Measurements from ENCODE around the gene UBXN7.
"Not testable (repeated sequence)": the region's sequence is repeated elsewhere in the genome, so short reads cannot be mapped to it uniquely, and the experiment has no call there.

DNA sequence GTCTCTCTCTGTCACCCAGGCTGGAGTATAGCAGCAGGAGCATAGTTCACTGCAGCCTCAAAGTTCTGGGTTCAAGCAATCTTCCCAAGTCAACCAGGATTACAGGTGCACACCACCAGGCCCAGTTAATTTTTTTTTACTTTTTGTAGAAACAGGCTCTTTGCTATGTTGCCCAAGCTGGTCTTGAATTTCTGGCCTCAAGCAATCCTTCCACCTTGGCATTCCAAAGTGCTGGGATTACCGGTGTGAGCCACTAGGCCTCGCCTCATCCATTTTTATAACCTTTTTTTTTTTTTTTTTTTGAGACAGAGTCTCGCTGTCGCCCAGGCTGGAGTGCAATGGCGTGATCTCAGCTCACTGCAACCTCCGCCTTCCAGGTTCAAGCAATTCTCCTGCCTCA is 7.8 kb downstream of the UBXN7 start:
- TF ChIP-seq, protein P1, sequence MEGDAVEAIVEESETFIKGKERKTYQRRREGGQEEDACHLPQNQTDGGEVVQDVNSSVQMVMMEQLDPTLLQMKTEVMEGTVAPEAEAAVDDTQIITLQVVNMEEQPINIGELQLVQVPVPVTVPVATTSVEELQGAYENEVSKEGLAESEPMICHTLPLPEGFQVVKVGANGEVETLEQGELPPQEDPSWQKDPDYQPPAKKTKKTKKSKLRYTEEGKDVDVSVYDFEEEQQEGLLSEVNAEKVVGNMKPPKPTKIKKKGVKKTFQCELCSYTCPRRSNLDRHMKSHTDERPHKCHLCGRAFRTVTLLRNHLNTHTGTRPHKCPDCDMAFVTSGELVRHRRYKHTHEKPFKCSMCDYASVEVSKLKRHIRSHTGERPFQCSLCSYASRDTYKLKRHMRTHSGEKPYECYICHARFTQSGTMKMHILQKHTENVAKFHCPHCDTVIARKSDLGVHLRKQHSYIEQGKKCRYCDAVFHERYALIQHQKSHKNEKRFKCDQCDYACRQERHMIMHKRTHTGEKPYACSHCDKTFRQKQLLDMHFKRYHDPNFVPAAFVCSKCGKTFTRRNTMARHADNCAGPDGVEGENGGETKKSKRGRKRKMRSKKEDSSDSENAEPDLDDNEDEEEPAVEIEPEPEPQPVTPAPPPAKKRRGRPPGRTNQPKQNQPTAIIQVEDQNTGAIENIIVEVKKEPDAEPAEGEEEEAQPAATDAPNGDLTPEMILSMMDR (IDR thresholded peaks at IDR 0.05; ENCODE audit: low read length) = not testable (repeated sequence)
- TF ChIP-seq EZH2 (IDR thresholded peaks at IDR 0.05; ENCODE audit: borderline replicate concordance, low read length) = not testable (repeated sequence)
